ENCODE measurements around the gene NPM3.
"Not testable (repeated sequence)": the region's sequence is repeated elsewhere in the genome, so short reads cannot be mapped to it uniquely, and the experiment has no call there.

The NPM3 gene

GRCh38 chr10:101803511-101803910 is 20.3 kb upstream of the NPM3 start:
- DNase-seq: no peak

GRCh38 chr10:101797403-101798059 is 14.3 kb upstream of the NPM3 start:
- no peak for DNase-seq

GRCh38 chr10:101793526-101793925 is 10.3 kb upstream of the NPM3 start:
- no peak for DNase-seq

- no peak for DNase-seq
These were observed 6.4 kb upstream of the NPM3 start for GRCh38 chr10:101789686-101790085.

GRCh38 chr10:101789231-101789630 is 6.0 kb upstream of the NPM3 start:
- not testable (repeated sequence) for DNase-seq

GRCh38 chr10:101785801-101786200 is 2.6 kb upstream of the NPM3 start:
- DNase-seq: no peak

- no peak for DNase-seq
These were observed 1.3 kb upstream of the NPM3 start for GRCh38 chr10:101784558-101784957.

- no peak for DNase-seq
These were observed 481 bp upstream of the NPM3 start for GRCh38 chr10:101783736-101784118.

GRCh38 chr10:101781984-101782810 is 1.0 kb downstream of the NPM3 start:
- DNase-seq: no peak

- DNase-seq: no peak
These were observed 1.6 kb downstream of the NPM3 start for GRCh38 chr10:101781655-101781983.

- peak; percentile 42 for DNase-seq
These were observed 2.2 kb downstream of the NPM3 start for GRCh38 chr10:101780818-101781654.

GRCh38 chr10:101780187-101780817 is 2.9 kb downstream of the NPM3 start:
- DNase-seq: no peak

GRCh38 chr10:101779544-101780186 is 3.6 kb downstream of the NPM3 start:
- no peak for DNase-seq

GRCh38 chr10:101778781-101779543 is 4.3 kb downstream of the NPM3 start:
- DNase-seq: no peak

- no peak for DNase-seq
These were observed 5.0 kb downstream of the NPM3 start for GRCh38 chr10:101778151-101778780.

- no peak for DNase-seq
These were observed 5.6 kb downstream of the NPM3 start for GRCh38 chr10:101777619-101778145.

- no peak for DNase-seq
These were observed 7.0 kb downstream of the NPM3 start for GRCh38 chr10:101776161-101776817.

- no peak for DNase-seq
These were observed 7.7 kb downstream of the NPM3 start, which contains the start of gene FGF8 for GRCh38 chr10:101775273-101776160. Gene FGF8, minus strand, starts transcription at chr10:101776114. Its CDS starts 214 bp downstream, at chr10:101775900.

GRCh38 chr10:101774589-101775272 is 8.5 kb downstream of the NPM3 start:
- no peak for DNase-seq

Data from NCI-H1048 (cell line).